ENCODE measurements around the gene ARHGAP22. TPM values are rescaled to one million over a fixed set of nuclear protein-coding genes. Genes with fewer than 3 reads are reported as not detected.

Gene ARHGAP22
- total and polyA plus RNA-seq, 8 donors = 2.2 to 10.4 (median 2.8) TPM

DNA sequence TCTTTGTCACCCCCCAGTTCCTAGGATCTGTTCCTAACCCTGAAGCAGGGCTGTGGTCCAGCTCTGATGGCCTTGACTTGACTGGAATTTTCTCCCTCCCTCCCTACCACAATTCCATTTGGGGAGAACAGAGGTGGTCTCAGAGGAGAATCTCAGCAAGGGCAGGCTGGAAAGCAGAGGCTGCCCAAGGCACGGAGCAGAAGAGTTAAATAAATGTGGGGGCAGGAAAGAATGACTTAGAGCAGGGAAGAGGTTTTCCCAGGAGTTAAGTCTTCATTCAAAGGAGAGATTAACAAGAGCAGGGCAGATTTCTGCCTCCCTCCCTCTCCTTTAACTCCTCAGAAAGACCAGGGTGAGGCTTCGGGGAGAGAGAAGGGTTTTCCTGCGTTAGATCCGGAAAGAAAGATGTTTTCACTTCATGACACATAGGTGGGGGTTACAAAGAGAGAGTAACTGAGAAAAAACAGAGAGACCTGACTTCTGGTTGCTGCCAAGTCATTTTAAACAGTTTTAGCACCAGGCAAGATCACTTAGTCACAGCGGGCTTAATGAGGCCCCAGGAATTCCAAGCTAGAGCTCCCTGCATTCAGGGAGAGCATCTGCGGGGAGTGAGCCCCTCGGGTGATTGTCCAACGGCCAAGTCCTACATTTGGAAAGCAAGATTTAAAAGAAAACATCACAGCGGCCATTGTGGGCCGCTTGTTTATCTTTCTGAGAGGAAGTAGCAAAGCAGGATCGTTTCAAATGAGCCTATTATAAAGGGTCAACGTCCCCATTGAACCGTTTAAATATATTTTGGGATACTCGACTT, 78.7 kb downstream of the ARHGAP22 start:
- DNase-seq (peak in 1 of 4 donors; percentile 24), ATAC-seq (no peak)
- intact Hi-C loops (cut with DNase I) = no loop called here
- H3K27ac ChIP-seq = no peak overlapping the region
- H3K4me1 ChIP-seq = peaks cover 0 to 15% of the 10 kb centered on the region in 2 donors
- H3K36me3 ChIP-seq = no peaks in the 10 kb centered on the region
- TF ChIP-seq, protein P1, sequence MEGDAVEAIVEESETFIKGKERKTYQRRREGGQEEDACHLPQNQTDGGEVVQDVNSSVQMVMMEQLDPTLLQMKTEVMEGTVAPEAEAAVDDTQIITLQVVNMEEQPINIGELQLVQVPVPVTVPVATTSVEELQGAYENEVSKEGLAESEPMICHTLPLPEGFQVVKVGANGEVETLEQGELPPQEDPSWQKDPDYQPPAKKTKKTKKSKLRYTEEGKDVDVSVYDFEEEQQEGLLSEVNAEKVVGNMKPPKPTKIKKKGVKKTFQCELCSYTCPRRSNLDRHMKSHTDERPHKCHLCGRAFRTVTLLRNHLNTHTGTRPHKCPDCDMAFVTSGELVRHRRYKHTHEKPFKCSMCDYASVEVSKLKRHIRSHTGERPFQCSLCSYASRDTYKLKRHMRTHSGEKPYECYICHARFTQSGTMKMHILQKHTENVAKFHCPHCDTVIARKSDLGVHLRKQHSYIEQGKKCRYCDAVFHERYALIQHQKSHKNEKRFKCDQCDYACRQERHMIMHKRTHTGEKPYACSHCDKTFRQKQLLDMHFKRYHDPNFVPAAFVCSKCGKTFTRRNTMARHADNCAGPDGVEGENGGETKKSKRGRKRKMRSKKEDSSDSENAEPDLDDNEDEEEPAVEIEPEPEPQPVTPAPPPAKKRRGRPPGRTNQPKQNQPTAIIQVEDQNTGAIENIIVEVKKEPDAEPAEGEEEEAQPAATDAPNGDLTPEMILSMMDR (IDR thresholded peaks at IDR 0.05) = no peak
- H3K9me3 ChIP-seq = no peaks in the 10 kb centered on the region
- H3K4me3 ChIP-seq = no peak overlapping the region
- peaks cover 0 to 51% of the 10 kb centered on the region in 2 donors for H3K27me3 ChIP-seq

DNA sequence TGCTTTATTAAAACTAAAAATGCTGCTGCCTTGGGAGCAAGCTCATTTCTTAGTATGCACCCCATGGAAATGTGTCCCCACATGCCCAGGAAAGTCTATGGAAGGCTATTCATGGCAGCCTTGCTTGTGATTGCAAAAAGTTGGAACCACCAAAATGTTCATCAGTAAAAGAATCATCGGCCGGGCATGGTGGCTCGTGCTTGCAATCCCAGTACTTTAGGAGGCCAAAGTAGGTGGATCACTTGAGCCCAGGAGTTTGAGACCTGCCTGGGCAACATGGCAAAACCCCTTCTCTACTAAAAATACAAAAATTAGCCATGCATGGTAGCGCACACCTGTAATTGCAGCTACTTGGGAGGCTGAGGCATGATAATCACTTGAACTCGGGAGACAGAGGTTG, 79.8 kb downstream of the ARHGAP22 start:
- no peak overlapping the region for H3K27ac ChIP-seq
- DNase-seq (no peak), ATAC-seq (no peak)
- H3K4me3 ChIP-seq = no peak overlapping the region
- H3K4me1 ChIP-seq = peaks cover 0 to 15% of the 10 kb centered on the region in 2 donors
- no peaks in the 10 kb centered on the region for H3K9me3 ChIP-seq
- TF ChIP-seq, protein P1 (IDR thresholded peaks at IDR 0.05) = no peak
- no peaks in the 10 kb centered on the region for H3K36me3 ChIP-seq
- H3K27me3 ChIP-seq = peaks cover 0 to 59% of the 10 kb centered on the region in 2 donors
- intact Hi-C loops (cut with DNase I) = no loop called here

GRCh38 chr10:48523820-48524758, 80.8 kb downstream of the ARHGAP22 start:
- ATAC-seq (peak; percentile 66), DNase-seq (peak in 1 of 4 donors; percentile 20)
- H3K4me3 ChIP-seq = peak overlapping the region; percentile 19 to 31
- no peak overlapping the region for H3K27ac ChIP-seq
- intact Hi-C loops (cut with DNase I) = no loop called here
- H3K27me3 ChIP-seq = peaks cover 0 to 59% of the 10 kb centered on the region in 2 donors
- no peaks in the 10 kb centered on the region for H3K9me3 ChIP-seq
- TF ChIP-seq, protein P1 (IDR thresholded peaks at IDR 0.05) = peak; percentile 23 to 42
- no peaks in the 10 kb centered on the region for H3K36me3 ChIP-seq
- H3K4me1 ChIP-seq = peaks cover 0 to 15% of the 10 kb centered on the region in 2 donors

DNA sequence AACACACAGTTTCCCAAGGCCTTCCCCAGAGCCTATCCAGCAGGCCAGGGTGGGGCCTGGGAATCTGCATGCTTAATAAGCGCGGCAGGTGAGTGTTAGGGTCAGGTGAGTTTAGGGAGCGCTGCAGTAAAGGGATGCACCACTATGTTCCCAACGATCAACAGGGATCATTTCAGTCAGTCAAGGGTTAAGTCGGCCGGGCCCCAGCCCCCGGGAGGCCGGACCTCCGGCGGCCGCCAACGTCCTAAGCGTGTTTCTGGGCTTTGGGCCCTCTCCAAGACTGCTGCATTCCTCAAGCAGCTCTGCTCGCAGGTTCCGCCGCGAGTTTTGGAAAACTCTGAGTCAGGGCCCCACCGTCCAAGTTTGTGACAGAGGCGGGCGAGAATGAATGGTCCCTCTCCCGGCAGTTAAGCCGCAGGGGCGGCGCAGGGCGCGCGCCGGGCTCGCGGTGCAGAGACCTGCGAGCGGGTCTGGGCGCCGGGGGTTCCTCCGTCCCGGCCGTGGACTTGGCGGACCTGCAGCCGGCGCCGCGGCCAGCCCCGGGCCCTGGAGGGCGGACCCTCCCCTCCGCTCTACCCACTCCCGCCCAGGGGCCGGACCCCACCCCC, 81.6 kb downstream of the ARHGAP22 start:
- ATAC-seq (peak; percentile 76), DNase-seq (peak in 3 of 4 donors; percentile 81 to 87 (median 84))
- TF ChIP-seq, protein P1 (IDR thresholded peaks at IDR 0.05) = no peak
- intact Hi-C loops (cut with DNase I) = no loop called here
- peak overlapping the region; percentile 19 to 31 for H3K4me3 ChIP-seq
- H3K27me3 ChIP-seq = peaks cover 0 to 59% of the 10 kb centered on the region in 2 donors
- no peaks in the 10 kb centered on the region for H3K36me3 ChIP-seq
- peaks cover 0 to 22% of the 10 kb centered on the region in 2 donors for H3K4me1 ChIP-seq
- H3K27ac ChIP-seq = no peak overlapping the region
- H3K9me3 ChIP-seq = no peaks in the 10 kb centered on the region
